HEK293T (cell line): ENCODE results near the gene EEF2K.

Experiments used
- BHLHE40 ChIP-seq: fragments of 450-650 bp; IDR thresholded peaks from 2 replicates; pipeline ENCODE4 v1.6.1; 2016; ENCODE audit warnings: mild to moderate bottlenecking, moderate library complexity, borderline replicate concordance
- CTBP1 ChIP-seq: fragments of 450-650 bp; IDR thresholded peaks from 2 replicates; pipeline ENCODE4 v1.6.1; 2016; ENCODE audit warnings: borderline replicate concordance
- ELF4 ChIP-seq: fragments of 450-650 bp; IDR thresholded peaks from 2 replicates; pipeline ENCODE4 v1.6.1; 2017; ENCODE audit warnings: antibody characterized with exemption
- FOXA1 ChIP-seq: fragments of 450-650 bp; IDR thresholded peaks from 2 replicates; pipeline ENCODE4 v1.6.1; 2016; ENCODE audit warnings: mild to moderate bottlenecking
- FOXK2 ChIP-seq: fragments of 450-650 bp; IDR thresholded peaks from 2 replicates; pipeline ENCODE4 v1.6.1; 2016; ENCODE audit warnings: mild to moderate bottlenecking
- FOXM1 ChIP-seq: fragments of 450-650 bp; IDR thresholded peaks from 2 replicates; pipeline ENCODE4 v1.6.1; 2017; ENCODE audit warnings: mild to moderate bottlenecking, borderline replicate concordance
- HDGF ChIP-seq: fragments of 450-650 bp; IDR thresholded peaks from 2 replicates; pipeline ENCODE4 v1.6.1; 2017; ENCODE audit warnings: antibody characterized with exemption, borderline replicate concordance
- PKNOX1 ChIP-seq: fragments of 450-650 bp; IDR thresholded peaks from 2 replicates; pipeline ENCODE4 v1.6.1; 2016
- SP1 ChIP-seq: fragments of 450-650 bp; IDR thresholded peaks from 2 replicates; pipeline ENCODE4 v1.6.1; 2017
- SUZ12 ChIP-seq: fragments of 450-650 bp; IDR thresholded peaks from 2 replicates; pipeline ENCODE4 v1.6.1; 2016; ENCODE audit warnings: mild to moderate bottlenecking

- TF ChIP-seq FOXM1 (no peak), SP1 (no peak), FOXK2 (no peak), FOXA1 (no peak), HDGF (no peak), PKNOX1 (no peak), ELF4 (no peak), BHLHE40 (no peak), SUZ12 (no peak), CTBP1 (no peak)
These were observed 44.7 kb upstream of the EEF2K start for GRCh38 chr16:22161401-22161800.
